ENCODE measurements around the gene PTPRU.

GRCh38 chr1:29330856-29331255 lies 94.5 kb downstream of the PTPRU start:
- TF ChIP-seq CTCF (IDR thresholded peaks at IDR 0.05; ENCODE audit: low read depth, low read length, poor library complexity, severe bottlenecking) (no peak), EZH2phosphoT487 (IDR thresholded peaks at IDR 0.05; ENCODE audit: borderline replicate concordance, low read length) (no peak)
